NCI-H2029 (cell line): Measurements from ENCODE around the gene ELMO1.

Source experiments
- DNase-seq: peaks from one replicate; lab custom pipeline; 2025; lab: John Stamatoyannopoulos, UW

Gene ELMO1

GRCh38 chr7:37216156-37216852 lies 232.4 kb downstream of the ELMO1 start:
- no peak for DNase-seq

GRCh38 chr7:37215290-37215923 lies 233.3 kb downstream of the ELMO1 start:
- DNase-seq: no peak

GRCh38 chr7:37212556-37212955 lies 236.1 kb downstream of the ELMO1 start:
- no peak for DNase-seq

GRCh38 chr7:37212051-37212450 lies 236.6 kb downstream of the ELMO1 start:
- no peak for DNase-seq

- DNase-seq: no peak
Measured at GRCh38 chr7:37211097-37211880, 237.4 kb downstream of the ELMO1 start.

- no peak for DNase-seq
Measured at GRCh38 chr7:37209195-37209594, 239.5 kb downstream of the ELMO1 start.

- no peak for DNase-seq
Measured at GRCh38 chr7:37208528-37208927, 240.1 kb downstream of the ELMO1 start.

GRCh38 chr7:37206192-37206591 lies 242.5 kb downstream of the ELMO1 start:
- no peak for DNase-seq

- no peak for DNase-seq
Measured at GRCh38 chr7:37205451-37205850, 243.2 kb downstream of the ELMO1 start.

GRCh38 chr7:37201876-37202198 lies 246.8 kb downstream of the ELMO1 start:
- DNase-seq: no peak

GRCh38 chr7:37201003-37201875 lies 247.4 kb downstream of the ELMO1 start:
- DNase-seq: peak; percentile 41

- DNase-seq: peak; percentile 48
Measured at GRCh38 chr7:37198906-37199485, 249.7 kb downstream of the ELMO1 start.

GRCh38 chr7:37198041-37198905 lies 250.4 kb downstream of the ELMO1 start:
- DNase-seq: no peak

- no peak for DNase-seq
Measured at GRCh38 chr7:37197108-37197507, 251.6 kb downstream of the ELMO1 start.

- no peak for DNase-seq
Measured at GRCh38 chr7:37196676-37197075, 252.0 kb downstream of the ELMO1 start.

- no peak for DNase-seq
Measured at GRCh38 chr7:37195388-37195787, 253.3 kb downstream of the ELMO1 start.

- no peak for DNase-seq
Measured at GRCh38 chr7:37194943-37195342, 253.7 kb downstream of the ELMO1 start.

- no peak for DNase-seq
Measured at GRCh38 chr7:37193775-37194135, 254.9 kb downstream of the ELMO1 start.

GRCh38 chr7:37193087-37193774 lies 255.4 kb downstream of the ELMO1 start:
- DNase-seq: no peak

GRCh38 chr7:37191797-37192196 lies 256.9 kb downstream of the ELMO1 start:
- DNase-seq: no peak
